HCT116 (cell line): ENCODE measurements around the gene QKI. TPM values are rescaled to one million over a fixed set of nuclear protein-coding genes. Genes with fewer than 3 reads are reported as not detected.

Experiments used
- ATAC-seq: fragments of 200-7000 bp; cut with Tn5 transposase; 2 replicates; pipeline ENCODE4 v1.9.1; 2020; ENCODE audit warnings: mild to moderate bottlenecking, moderate library complexity
- BruUV-seq: library from RNA; stranded (reverse); fragments of 400-500 nt; replicated peaks from 2 replicates; lab custom pipeline; 2021; lab: Mats Ljungman, UMichigan
- CTCF ChIA-PET: fragments of 300-600 bp; sonication (Branson Sonifier 250); formaldehyde crosslinking; loops from one replicate; lab custom pipeline; 2021; ENCODE audit warnings: antibody characterized with exemption; lab: Charles Lee
- POLR2A ChIA-PET: fragments of 300-600, 350-600 bp; sonication (Branson Sonifier 250); formaldehyde crosslinking; loops from one replicate; lab custom pipeline; 2021; ENCODE audit warnings: antibody characterized with exemption; lab: Charles Lee
- RAD21 ChIA-PET, 2 experiments: fragments of 300-600 bp; sonication (Branson Sonifier 250); formaldehyde crosslinking; loops; one replicate each; lab custom pipeline; 2023; ENCODE audit warnings: low total read pairs in 2 of 2; ENCODE audit not compliant: uncharacterized antibody in 2 of 2, unreplicated experiment in 2 of 2, low non-redundant PET in 1 of 2; lab: Charles Lee
- DNase-seq: peaks from one replicate; pipeline ENCODE4 v3.0.0-alpha.2; 2010; ENCODE audit warnings: low read depth, low spot score
- H2AFZ ChIP-seq: fragments of 200-600 bp; shearing (Covaris generic), sonication (generic); 2 replicates; pipeline ENCODE4 v1.6.1; 2017; ENCODE audit warnings: low read depth, mixed run types, mixed read lengths, antibody characterized with exemption, low read length; ENCODE audit not compliant: poor library complexity, severe bottlenecking
- H3K27ac ChIP-seq: 2 replicates; pipeline ENCODE4 v1.5.1; 2012; ENCODE audit warnings: low read depth, low read length
- H3K27me3 ChIP-seq: fragments of 200-600 bp; sonication (generic); 2 replicates; pipeline ENCODE4 v1.6.1; 2016; ENCODE audit warnings: mixed run types, low read length, mixed read lengths; ENCODE audit not compliant: insufficient read depth
- H3K36me3 ChIP-seq, 2 experiments: fragments of 200-500 bp in 1 of 2; fragments of 200-600 bp in 1 of 2; sonication (Bioruptor generic) in 1 of 2; sonication (generic) in 1 of 2; 2 replicates each; pipeline versions ENCODE4 v1.5.1 to v1.6.1; 2014 to 2016; ENCODE audit warnings: low read length in 2 of 2, inconsistent platforms in 1 of 2, mixed read lengths in 1 of 2, mixed run types in 1 of 2; ENCODE audit not compliant: insufficient read depth in 2 of 2, control insufficient read depth in 1 of 2
- H3K4me1 ChIP-seq, 2 experiments: fragments of 200-600 bp in 1 of 2; sonication (generic) in 1 of 2; 2 replicates each; pipeline versions ENCODE4 v1.5.1 to v1.6.1; 2012 to 2017; ENCODE audit warnings: low read length in 2 of 2, inconsistent platforms in 1 of 2, mild to moderate bottlenecking in 1 of 2, mixed read lengths in 1 of 2, mixed run types in 1 of 2, moderate library complexity in 1 of 2; ENCODE audit not compliant: insufficient read depth in 2 of 2, control insufficient read depth in 1 of 2
- H3K4me2 ChIP-seq: fragments of 200-600 bp; sonication (generic); 2 replicates; pipeline ENCODE4 v1.6.1; 2017; ENCODE audit warnings: mixed run types, low read length, mixed read lengths
- H3K4me3 ChIP-seq, 2 experiments: fragments of 200-600 bp in 1 of 2; sonication (generic) in 1 of 2; replicated peaks in 1 of 2; 2 replicates each; pipeline ENCODE4 v1.5.1; 2011 to 2016; ENCODE audit warnings: low read length in 2 of 2, control low read depth in 1 of 2, low read depth in 1 of 2, mild to moderate bottlenecking in 1 of 2, mixed read lengths in 1 of 2, mixed run types in 1 of 2
- H3K79me2 ChIP-seq: fragments of 200-600 bp; sonication (generic); 2 replicates; pipeline ENCODE4 v1.6.1; 2017; ENCODE audit warnings: mild to moderate bottlenecking, mixed run types, low read length, moderate library complexity, mixed read lengths; ENCODE audit not compliant: insufficient read depth
- H3K9ac ChIP-seq: fragments of 200-600 bp; sonication (generic); 2 replicates; pipeline ENCODE4 v1.6.1; 2016; ENCODE audit warnings: low read length, mixed read lengths
- H3K9me2 ChIP-seq: fragments of 200-600 bp; sonication (generic), shearing (Covaris generic); 2 replicates; pipeline ENCODE4 v1.6.1; 2017; ENCODE audit warnings: mixed run types, mild to moderate bottlenecking, moderate library complexity; ENCODE audit not compliant: insufficient read depth
- H3K9me3 ChIP-seq, 2 experiments: fragments of 200-500 bp in 1 of 2; fragments of 200-600 bp in 1 of 2; sonication (Bioruptor generic) in 1 of 2; sonication (generic) in 1 of 2; 2 replicates each; pipeline ENCODE4 v1.6.1; 2014 to 2017; ENCODE audit warnings: low read length in 2 of 2, mixed read lengths in 2 of 2, inconsistent platforms in 1 of 2, low read depth in 1 of 2, mild to moderate bottlenecking in 1 of 2, mixed run types in 1 of 2, moderate library complexity in 1 of 2; ENCODE audit not compliant: control insufficient read depth in 1 of 2, insufficient read depth in 1 of 2
- H4K20me1 ChIP-seq: fragments of 200-600 bp; sonication (generic), shearing (Covaris generic); 2 replicates; pipeline ENCODE4 v1.6.1; 2017; ENCODE audit warnings: mixed run types, mild to moderate bottlenecking, moderate library complexity; ENCODE audit not compliant: insufficient read depth
- POLR2A ChIP-seq: IDR thresholded peaks from 2 replicates; pipeline ENCODE4 v1.7.0; 2011; ENCODE audit warnings: borderline replicate concordance; ENCODE audit not compliant: insufficient read depth, insufficient read length; ENCODE audit errors: extremely low read depth
- SRF ChIP-seq: IDR thresholded peaks from 2 replicates; pipeline ENCODE4 v1.6.1; 2012; ENCODE audit warnings: low read depth
- ZNF274 ChIP-seq: fragments of 200-500 bp; sonication (Bioruptor generic); IDR thresholded peaks from 2 replicates; pipeline ENCODE4 v1.6.1; 2014; ENCODE audit warnings: mild to moderate bottlenecking, low read depth, low read length, inconsistent platforms
- intact Hi-C: fragments of 100-400 bp; cut with micrococcal nuclease; formaldehyde crosslinking; loops from 2 replicates; pipeline ENCODE4 v1.10.0; 2022
- total RNA-seq: library from RNA; stranded (reverse); gene quantifications from one replicate; pipeline ENCODE4 v1.2.1, GENCODE V29; 2021; ENCODE audit not compliant: unreplicated experiment
- TF ChIP-seq, protein P1 (sequence below): IDR thresholded peaks from 2 replicates; pipeline ENCODE4 v1.6.1; 2012; ENCODE audit warnings: low read depth
- TF ChIP-seq, protein P2 (sequence below), 3 experiments: fragments of 200-600 bp in 1 of 3; sonication (generic) in 1 of 3; IDR thresholded peaks in 2 of 3; conservative IDR thresholded peaks in 1 of 3; 2 replicates each; pipeline ENCODE4 v1.5.1; 2012 to 2017; ENCODE audit warnings: low read depth in 2 of 3, low read length in 2 of 3, antibody characterized with exemption in 1 of 3, borderline replicate concordance in 1 of 3, control low read depth in 1 of 3, mild to moderate bottlenecking in 1 of 3, mixed read lengths in 1 of 3, mixed run types in 1 of 3, moderate library complexity in 1 of 3; ENCODE audit not compliant: insufficient read depth in 1 of 3
- TF ChIP-seq, protein P3 (sequence below): IDR thresholded peaks from 2 replicates; pipeline ENCODE4 v1.6.1; 2012

The QKI gene
- total RNA-seq, 1 experiment from 2014 or later, result 35.3 TPM

DNA sequence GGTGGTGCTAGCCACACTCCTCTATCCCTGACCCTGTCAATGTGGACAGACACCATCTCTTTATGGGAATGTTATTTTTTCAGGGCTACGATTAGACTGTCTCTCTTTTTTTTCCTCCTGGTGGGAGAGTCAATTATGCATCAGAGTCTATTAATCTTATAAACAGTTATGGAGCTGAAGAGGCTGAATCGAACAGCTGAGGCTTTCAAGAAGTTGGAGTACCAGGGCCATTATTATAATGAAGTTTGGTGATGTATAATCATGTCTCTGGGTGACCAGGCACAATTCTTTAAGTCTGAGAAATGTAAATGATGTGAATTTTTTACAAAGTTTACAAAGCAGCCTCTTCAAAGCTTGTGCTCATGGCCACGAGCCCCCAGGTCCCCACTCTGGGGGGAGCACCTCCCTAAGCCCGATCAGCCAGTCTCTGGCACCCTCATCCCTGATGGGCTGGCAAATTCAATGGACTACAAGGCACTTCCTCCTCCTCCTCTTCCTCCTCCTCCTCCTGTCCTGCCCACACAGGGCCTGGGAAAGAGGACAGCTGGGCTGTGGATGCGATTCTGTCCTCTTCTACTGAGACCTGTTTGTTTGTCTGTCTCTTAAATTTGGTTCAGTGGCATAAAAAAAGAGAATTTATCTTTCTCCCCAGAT, 43.9 kb upstream of the QKI start:
- ChIA-PET RAD21 (no interaction called here), CTCF (no interaction called here), POLR2A (no interaction called here)

More for the DNA sequence above, 43.9 kb upstream of the QKI start:
- no peaks in the 10 kb centered on the region for H3K79me2 ChIP-seq
- H3K9me3 ChIP-seq, result no peaks in the 10 kb centered on the region
- ATAC-seq (no peak), DNase-seq (no peak)
- no peaks in the 10 kb centered on the region for H4K20me1 ChIP-seq
- intact Hi-C loops, result no loop called here
- no peak overlapping the region for H3K9ac ChIP-seq
- H3K36me3 ChIP-seq, result no peaks in the 10 kb centered on the region
- no peak overlapping the region for H3K4me2 ChIP-seq
- no peaks in the 10 kb centered on the region for H3K4me1 ChIP-seq
- TF ChIP-seq ZNF274 (no peak), SRF (no peak), POLR2A (no peak)
- TF ChIP-seq, protein P1, sequence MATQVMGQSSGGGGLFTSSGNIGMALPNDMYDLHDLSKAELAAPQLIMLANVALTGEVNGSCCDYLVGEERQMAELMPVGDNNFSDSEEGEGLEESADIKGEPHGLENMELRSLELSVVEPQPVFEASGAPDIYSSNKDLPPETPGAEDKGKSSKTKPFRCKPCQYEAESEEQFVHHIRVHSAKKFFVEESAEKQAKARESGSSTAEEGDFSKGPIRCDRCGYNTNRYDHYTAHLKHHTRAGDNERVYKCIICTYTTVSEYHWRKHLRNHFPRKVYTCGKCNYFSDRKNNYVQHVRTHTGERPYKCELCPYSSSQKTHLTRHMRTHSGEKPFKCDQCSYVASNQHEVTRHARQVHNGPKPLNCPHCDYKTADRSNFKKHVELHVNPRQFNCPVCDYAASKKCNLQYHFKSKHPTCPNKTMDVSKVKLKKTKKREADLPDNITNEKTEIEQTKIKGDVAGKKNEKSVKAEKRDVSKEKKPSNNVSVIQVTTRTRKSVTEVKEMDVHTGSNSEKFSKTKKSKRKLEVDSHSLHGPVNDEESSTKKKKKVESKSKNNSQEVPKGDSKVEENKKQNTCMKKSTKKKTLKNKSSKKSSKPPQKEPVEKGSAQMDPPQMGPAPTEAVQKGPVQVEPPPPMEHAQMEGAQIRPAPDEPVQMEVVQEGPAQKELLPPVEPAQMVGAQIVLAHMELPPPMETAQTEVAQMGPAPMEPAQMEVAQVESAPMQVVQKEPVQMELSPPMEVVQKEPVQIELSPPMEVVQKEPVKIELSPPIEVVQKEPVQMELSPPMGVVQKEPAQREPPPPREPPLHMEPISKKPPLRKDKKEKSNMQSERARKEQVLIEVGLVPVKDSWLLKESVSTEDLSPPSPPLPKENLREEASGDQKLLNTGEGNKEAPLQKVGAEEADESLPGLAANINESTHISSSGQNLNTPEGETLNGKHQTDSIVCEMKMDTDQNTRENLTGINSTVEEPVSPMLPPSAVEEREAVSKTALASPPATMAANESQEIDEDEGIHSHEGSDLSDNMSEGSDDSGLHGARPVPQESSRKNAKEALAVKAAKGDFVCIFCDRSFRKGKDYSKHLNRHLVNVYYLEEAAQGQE, result no peak
- TF ChIP-seq, protein P2, sequence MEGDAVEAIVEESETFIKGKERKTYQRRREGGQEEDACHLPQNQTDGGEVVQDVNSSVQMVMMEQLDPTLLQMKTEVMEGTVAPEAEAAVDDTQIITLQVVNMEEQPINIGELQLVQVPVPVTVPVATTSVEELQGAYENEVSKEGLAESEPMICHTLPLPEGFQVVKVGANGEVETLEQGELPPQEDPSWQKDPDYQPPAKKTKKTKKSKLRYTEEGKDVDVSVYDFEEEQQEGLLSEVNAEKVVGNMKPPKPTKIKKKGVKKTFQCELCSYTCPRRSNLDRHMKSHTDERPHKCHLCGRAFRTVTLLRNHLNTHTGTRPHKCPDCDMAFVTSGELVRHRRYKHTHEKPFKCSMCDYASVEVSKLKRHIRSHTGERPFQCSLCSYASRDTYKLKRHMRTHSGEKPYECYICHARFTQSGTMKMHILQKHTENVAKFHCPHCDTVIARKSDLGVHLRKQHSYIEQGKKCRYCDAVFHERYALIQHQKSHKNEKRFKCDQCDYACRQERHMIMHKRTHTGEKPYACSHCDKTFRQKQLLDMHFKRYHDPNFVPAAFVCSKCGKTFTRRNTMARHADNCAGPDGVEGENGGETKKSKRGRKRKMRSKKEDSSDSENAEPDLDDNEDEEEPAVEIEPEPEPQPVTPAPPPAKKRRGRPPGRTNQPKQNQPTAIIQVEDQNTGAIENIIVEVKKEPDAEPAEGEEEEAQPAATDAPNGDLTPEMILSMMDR (IDR thresholded peaks at IDR 0.05 in 2 of 3, conservative IDR thresholded peaks at IDR 0.05 in 1 of 3; ENCODE audit: borderline replicate concordance in 1 of 3, insufficient read depth in 1 of 3, low read depth in 2 of 3, low read length in 2 of 3), result no peak
- TF ChIP-seq, protein P3, sequence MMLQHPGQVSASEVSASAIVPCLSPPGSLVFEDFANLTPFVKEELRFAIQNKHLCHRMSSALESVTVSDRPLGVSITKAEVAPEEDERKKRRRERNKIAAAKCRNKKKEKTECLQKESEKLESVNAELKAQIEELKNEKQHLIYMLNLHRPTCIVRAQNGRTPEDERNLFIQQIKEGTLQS, result no peak
- no peaks in the 10 kb centered on the region for H3K9me2 ChIP-seq
- no peak overlapping the region for H3K27ac ChIP-seq
- no peak overlapping the region for H3K4me3 ChIP-seq
- BruUV-seq, result no TSS peak
- H3K27me3 ChIP-seq, result no peaks in the 10 kb centered on the region
- no peak overlapping the region for H2AFZ ChIP-seq
